DMS114 treated with DMSO at 0.1 percent for 48 hours (cell line): ENCODE measurements around the gene FBXO36.

Experiments used
- DNase-seq: peaks from one replicate; lab custom pipeline; 2025; ENCODE audit not compliant: unreplicated experiment; lab: John Stamatoyannopoulos, UW

The FBXO36 gene

DNA sequence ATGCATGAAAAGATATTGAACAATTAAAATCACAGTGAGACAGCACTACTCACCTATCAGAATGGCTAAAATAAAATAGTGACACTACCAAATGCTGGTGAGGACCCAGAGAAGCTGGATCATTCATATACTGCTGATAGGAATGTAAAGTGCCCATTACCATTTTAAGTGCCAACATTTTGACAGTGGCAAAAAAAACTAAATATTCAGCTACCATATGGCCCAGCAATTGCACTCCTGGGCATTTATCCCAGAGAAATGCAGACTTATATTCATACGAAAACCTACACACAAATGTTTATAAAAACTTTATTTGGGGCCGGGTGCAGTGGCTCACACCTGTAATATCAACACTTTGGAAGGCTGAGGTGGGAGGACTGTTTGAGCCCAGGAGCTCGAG is 47.6 kb downstream of the FBXO36 start:
- no peak for DNase-seq

DNA sequence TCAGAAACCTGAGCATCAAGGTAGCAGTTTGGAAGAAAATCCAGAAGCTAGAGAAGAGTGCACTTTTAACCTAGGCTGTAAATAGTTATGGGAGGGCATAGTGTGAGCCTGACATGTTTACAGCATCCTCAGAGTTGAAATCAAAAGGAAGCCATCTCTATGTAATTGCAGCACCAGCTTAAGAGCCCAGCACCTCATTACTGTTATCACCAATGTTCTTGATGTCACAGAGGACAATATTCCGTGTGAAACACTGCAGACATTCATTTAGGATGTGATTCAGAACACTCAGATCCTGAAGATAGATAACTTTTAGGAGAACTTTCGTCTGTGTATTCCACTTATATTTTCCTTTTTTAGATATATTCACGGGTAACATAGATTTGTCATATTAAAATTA is 48.1 kb downstream of the FBXO36 start:
- no peak for DNase-seq

DNA sequence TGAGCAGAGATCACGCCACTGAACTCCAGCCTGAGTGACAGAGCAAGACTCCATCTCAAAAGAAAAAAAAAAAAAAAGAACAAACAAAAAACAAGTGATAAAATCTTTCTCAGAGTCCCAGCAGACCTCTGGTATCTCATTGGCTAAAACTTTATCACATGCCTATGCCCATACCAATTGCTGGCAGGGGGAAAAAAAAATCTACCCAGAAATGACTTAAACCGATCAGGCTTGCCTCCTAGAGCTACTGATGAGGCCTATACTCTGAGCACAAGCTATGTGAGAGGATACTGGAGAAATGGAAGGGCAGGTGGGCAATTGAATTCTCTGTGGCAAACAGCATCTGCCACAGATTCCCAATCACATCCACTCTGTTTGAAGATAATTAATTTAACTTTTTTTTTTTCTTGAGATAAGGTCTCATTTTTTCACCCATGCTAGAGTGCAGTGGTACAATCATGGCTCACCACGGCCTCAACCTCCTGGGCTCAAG is 49.0 kb downstream of the FBXO36 start:
- no peak for DNase-seq

DNA sequence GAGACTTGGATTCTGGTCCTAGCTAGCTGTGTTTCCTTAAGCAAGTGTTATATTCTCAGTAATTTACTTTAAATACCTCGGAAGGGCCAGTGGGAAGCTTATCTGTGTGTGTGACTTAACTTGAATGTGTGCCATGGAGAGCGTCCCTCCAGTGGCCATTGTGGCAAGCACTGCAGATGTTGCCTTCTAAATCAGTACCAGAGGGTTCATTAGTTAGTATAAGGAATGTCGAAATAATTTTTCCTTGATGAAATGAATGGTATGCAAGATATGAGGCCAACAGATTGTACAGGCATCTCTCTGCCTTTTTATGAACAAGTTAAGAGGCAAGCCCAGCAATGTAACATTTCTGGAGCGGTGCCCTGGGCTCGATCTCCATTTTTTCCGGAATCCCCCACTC is 52.0 kb downstream of the FBXO36 start:
- peak; percentile 5 for DNase-seq

DNA sequence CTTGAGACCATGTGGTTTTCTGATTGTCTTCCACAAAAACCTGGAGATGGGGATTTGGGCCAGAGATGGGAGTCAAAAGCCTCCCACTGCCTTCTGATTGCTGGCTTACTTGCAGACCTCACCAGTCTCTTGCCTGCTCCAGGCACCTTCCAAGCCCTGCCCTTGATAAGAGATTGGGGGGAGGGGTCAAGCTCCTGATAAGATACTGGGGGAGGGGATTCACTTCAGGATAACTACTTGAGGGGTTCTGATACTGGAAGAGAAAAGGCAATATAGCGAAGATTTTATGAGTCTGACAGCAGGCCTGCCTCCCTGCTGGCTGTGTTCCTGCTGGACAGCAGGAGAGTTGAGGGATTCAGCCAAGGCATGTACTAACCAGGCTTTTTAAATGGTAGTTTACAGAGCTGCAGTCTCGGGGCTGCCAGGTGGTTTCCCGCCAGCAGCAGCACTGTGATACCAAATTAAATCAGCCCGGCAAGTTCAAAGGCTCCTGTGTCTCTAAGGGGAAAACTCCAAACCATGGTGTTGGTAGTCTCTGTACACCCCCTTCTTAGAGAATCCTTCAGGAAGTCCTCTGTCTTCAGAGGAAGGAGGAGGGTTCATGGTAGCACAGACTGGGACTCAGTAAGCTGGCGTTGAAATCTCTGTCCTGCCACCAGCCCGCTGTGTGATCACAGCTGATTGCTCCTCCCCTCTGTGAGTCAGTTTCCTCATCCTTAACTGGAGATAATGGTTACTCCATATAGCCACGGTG is 58.3 kb downstream of the FBXO36 start:
- no peak for DNase-seq

DNA sequence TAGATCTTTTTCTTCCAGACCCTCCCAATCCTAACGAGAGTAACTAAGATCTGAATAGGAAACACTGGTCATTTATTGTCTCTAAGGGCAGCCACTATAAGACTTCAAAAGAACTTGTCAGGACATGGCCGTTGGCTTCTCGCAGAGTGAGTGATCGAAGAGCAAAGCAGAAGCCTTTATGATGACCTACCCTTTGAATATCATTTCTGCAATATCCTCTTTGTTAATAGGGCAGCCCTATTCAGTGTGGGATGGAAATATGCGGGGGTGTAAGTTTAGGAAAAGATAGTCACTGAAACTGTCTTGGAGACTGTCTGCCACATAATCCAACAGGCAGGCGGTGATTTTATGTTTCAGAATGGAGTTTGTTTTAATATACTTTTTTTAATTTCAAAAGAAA is 70.9 kb downstream of the FBXO36 start:
- DNase-seq = no peak

DNA sequence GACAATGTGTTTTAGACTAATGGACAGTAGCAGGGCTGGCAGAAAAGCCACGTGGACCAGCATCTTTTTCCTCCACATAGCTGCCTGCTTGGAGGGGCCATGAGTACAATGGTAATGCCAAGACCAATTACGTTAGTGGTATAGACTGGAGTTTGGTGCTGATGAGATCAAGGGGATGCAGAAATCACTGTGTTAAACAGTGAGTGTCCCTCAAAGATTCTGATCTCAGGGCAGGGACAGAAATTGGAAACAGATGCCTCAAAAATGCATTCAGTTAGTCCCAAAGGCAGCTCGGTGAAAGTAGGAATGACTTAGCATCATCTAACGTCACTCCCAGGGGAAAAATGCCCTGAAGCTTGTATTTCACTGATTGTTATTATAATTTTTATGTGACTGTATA is 74.0 kb downstream of the FBXO36 start:
- DNase-seq = no peak

DNA sequence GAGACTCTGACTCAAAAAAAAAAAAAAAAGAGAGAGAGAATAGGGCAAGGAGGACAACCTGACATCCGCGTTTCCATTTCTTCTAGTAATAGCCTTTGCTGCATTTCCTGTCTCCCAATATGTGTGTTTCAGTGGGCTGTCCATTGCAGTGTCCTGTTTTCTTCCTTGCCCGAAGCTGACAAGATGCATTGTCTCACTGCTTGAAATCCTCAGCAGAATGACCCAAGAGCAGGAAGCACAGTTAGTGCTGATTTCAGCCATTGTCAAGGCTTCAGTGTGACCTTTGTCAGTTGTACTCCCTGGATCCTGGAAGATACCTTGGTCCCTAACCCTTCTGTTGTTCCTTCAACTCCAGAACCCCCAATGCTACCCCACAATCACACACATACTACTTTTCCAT is 75.3 kb downstream of the FBXO36 start:
- DNase-seq = no peak

DNA sequence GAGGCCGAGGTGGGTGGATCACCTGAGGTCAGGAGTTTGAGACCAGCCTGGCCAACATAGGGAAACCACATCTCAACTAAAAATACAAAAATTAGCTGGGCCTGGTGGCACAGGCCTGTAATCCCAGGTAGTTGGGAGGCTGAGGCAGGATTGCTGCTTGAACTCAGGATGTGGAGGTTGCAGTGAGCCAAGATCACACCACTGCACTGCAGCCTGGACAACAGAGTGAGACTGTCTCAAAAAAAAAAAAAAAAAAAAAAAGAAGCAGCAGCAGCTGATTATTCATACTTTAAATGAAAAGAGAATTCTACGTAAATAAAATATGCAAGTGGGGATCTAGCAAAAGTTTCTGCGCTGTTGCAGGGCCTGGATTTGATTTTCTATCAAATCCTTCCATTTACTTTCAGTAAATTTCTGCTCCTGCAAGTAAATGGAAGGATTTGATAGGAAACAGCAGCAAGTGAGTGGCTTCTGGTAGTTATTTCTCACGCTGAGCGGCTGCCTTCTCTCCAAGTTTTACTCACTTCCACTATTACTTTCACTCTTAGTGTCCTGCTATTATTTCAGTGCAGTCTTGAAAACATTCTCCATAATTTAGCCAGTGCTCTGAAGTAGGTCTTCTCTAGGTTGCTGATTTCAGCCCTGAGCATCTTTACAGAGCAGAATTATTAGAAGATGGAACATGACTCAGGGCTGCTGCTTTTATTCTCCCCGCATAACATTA is 78.0 kb downstream of the FBXO36 start:
- DNase-seq = no peak

DNA sequence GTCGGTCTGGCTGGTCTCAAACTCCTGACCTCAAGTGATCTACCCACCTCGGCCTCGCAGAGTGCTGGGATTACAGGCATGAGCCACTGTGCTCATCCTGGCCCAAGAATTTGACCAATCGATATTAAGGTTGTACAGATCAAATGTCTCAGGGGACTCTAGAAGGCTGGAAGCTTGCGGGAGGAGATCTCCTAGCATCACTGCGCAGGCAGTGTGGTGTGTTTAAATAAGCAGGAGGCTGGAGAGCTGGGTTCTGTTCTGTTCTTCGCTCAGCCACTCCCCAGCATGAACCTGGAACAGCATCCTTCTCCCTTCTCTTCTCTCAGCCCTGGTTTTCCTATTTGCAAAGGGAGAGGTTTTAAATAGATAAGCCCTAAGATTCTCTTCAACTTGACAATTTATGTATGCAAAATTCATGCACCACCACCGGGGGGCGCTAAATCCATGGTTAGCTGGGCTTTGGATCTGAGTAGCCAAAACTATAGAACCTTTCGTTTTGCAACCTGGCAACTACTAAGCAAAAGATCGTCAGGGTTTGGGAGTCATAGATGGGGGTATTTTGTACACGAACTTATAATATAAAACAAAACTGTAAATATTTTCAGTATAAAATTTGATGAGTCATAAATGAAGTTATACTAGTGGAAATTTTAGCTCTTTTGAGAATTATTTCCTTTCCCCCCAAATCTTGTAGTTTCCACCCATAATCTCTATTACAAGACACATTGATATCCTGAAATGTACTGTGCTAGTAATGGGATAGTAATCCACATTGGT is 85.8 kb downstream of the FBXO36 start:
- peak; percentile 26 for DNase-seq

DNA sequence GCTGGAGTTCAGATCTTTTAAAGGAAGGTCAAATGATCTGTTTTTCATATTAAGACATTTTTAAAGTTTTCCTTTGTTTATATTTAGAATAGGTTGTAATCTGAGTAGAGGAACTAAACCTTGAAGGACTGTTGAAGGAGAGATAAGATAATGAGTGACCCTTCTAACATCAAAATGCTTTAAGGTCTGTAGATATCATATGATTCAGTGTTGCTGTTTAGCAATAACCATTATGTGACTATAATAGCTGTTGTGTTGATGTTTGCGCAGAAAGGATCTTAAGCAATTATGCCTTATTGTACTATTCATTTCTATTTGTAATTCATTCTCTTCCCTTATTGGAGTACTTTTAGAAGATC is 86.4 kb downstream of the FBXO36 start:
- DNase-seq = no peak

DNA sequence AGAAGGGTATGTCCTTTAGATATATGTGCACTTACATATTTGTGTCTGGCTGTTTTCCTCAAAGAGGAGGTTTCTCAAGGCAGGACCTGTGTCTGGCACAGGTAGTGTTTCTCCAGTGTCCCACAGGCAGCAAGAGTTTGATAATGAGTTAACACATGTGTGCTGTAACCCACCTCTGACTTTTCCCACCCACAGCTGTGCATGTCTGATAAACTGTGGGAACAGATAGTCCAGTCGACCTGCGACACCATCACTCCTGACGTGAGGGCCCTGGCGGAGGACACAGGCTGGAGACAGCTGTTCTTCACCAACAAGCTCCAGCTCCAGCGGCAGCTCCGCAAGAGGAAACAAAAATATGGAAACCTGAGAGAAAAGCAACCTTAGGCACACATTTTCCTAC is 88.2 kb downstream of the FBXO36 start:
- DNase-seq = no peak

DNA sequence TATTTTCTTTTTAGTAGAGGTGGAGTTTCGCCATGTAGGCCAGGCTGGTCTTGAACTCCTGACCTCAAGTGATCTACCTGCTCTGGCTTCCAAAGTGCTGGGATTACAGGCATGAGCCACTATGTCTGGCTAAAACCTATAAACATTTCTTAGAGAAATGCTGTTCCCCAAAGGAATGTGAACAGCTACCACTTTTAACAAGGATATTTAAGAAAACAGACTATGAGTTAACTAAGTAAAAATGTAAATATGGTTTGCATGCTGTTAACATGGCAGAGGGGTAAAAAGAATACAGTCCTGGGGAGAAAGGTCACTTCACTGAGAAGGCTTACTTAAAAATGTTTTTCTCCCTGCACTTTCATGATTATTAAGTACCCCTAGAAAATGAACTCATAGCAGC is 89.3 kb downstream of the FBXO36 start:
- no peak for DNase-seq

DNA sequence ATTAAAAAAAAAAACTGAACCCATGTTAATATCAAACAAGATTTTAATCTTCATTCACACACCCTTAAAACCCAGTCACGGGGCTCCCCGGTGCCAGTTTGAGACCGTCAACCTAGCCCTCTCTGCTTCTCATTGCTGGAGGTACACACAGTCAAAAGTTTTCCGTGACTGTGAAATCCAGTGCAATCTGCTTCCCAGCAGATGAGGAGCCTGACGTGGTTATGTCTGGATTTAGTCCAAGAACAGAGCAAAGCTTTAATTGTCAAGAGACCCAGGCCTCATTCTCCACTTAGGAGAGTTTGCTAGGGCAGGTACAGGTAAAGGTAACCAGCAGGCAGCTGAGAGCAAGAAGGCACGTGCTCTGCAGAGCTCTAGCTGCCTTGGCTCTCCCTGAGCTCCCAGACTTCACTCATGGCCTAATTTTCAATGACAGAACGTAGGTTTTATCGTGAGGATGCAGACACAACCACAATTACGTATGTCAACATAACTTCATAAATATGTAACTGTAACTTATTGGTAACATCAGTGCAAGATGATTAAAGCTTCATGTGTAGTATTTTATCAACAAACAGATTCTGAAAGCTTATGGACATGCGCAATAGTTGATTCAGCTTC is 90.1 kb downstream of the FBXO36 start:
- no peak for DNase-seq

DNA sequence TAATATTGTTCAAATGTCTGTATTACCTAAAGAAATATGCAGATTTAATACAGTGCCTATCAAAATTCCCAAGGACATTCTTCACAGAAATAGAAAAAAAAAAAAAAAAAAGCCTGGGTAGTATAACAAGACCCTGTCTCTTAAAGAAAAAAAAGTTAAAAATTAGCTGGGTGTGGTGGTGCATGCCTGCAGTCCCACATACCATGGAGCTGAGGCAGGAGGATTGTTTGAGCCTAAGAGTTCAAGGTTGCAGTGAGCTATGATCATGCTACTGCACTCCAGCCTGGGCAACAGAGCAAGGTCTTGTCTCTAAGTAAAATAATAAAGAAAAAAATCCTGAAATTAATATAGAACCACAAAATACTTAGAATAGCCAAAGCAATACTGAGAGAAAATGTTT is 94.5 kb downstream of the FBXO36 start:
- DNase-seq = no peak

DNA sequence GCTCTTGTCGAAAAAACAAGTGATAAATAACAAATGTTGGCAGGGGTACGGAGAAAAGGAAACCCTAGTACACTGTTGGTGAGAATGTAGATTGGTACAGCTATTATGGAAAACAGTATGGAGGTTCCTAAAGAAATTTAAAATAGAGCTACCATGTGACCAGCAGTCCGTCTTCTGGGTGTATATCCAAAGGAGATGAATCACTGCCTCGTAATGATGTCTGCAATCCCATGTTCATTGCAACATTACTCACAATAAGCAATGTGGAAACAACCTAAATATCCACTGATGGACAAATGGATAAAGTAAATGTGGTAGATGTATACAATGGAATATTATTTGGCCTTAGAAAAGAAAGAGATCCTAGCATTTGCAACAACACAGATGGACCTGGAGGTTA is 95.8 kb downstream of the FBXO36 start:
- DNase-seq = no peak

DNA sequence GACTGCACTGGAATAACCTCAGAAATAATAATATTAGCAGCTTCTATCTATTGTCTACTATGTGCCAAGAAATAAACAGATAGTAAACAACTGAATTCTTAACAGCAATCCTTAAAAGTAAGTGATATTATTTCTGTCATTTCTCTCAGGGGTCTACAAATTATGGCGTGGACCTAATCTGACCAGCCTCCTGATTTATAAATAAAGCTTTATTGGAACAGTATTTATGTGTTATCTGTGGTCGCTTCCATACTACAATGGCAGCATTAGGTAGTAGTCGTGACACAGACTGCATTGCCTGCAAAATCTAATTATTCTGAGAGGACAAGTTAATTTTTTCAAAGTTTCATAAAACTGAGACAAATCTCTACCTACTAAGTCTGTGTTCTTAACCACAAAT is 97.4 kb downstream of the FBXO36 start:
- no peak for DNase-seq

DNA sequence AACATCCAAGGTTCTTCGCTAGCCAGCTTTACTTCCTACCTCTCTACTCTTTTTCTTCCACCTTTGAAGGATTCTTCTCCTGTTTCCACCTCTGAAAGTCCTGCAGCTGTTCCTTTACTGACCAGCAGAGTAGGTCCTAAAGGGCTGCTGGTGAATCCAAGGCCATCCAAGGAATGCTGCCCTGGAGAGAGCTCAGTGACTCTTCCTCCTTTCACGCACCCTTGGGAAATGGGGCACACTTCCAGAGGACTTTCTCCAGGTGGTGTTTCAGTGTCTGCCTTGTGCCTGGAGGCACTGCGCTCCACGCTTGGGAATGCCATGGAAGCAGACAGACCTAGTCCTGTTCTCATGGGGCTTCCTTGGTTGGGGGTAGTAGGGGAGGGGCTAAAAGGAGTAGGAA is 101.0 kb downstream of the FBXO36 start:
- no peak for DNase-seq

DNA sequence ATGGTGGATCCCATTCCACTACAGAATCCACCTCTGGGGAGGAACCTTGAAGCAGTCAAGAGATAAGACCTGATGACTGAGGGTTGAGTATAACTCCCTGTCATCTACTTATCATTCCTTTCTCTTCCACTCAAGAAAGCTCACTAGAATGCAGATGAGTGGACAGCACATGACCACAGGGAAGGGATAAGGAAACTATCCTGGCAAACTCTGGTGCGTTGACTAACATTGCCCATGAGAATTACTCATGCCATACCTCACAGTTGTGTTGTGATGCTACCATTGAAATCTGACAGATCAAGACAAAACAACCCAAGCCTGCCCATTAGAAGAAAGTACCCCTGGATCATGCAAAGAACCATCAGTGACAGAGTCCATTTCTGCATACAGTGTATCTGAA is 119.9 kb downstream of the FBXO36 start:
- DNase-seq = no peak

DNA sequence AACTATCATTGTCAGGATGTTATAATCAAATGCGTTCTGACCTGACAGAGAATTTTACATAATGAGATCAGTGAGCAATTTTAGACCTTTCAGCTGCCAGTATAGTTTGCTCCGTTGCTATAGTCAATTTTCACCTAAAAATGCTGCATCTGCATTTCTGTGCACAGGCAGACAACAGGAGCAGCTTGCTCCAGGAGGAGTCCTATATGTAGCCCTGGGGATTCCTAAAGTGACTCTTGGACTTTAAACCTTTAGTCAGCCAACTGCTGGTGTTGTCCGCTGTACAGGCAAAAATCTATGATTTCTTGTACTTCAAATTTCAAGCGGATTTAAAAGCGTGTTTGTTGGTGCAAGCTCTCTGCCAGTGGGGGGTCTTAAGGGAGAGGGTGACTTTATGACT is 120.7 kb downstream of the FBXO36 start:
- DNase-seq = no peak

DNA sequence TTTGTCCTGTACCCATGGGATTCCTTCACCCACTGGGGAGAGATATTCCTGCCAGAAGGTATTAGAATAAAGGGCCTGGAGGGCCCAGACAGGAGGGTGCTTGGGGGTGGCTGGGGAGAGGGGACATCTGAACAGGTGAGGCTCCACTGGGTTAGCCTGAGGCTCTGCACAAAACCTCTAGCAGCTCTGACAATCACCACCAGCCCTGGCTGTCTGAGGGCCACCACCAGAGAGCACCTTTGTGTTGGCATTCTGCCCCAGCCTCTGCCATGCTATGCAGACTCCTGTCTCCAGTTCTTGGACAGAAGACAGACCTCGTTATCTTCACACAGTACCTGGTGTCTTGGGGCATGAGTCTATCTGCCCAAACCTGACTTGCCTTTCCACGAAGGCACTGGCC is 121.2 kb downstream of the FBXO36 start:
- no peak for DNase-seq

DNA sequence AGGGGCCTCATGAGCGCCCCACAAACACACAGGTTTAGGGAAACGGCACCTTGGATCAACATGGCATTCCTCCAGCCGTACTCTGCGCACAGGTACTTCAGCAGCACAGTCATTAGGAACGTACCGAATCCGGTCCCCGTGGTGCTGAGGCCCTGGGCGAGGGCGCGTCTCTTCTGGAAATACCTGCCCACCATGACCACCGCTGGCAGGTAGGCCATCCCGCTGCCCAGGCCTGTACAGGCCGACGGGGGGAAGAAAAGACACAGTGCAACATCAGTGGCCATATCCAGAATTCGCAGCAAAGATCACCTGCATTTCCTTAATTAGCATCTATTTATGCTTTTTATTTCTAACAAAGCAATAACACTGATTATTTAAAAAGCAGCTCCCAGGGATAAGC is 124.2 kb downstream of the FBXO36 start:
- DNase-seq = no peak
